ENCODE measurements around the gene BOC. TPM values are rescaled to one million over a fixed set of nuclear protein-coding genes. Genes with fewer than 3 reads are reported as not detected.
A peak's percentile ranks its signal among the peaks of the same experiment; 100 is the strongest.

Gene BOC
- total RNA-seq, 2 experiments from 2014 or later, result 0.44 TPM; not detected in 1

DNA sequence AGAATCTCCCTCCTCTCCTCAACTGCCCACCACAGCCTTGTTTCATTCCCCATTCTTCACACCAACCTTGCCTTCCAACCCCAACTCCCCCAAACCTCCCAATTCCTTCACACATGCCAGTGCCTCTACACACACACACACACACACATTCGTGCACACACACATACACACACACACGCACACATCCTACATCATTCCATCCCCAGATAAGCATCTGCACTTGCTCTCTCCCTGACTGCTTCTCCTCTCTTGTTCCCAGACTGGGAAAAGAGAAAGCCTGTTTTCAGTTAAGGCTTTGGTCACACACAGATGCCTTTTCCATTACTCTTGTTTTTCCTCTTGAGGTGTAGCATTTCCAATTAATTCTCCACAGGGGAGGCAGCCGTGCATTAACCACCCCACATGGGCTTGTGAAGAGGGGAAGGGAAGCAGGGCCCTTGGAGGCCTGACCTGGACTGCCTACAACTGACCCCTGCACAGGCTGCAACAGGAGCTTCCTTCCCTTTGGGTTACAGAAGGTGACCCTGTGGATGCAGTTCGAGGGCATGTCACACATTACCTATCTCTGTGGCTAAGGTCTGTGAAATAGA, 32.0 kb upstream of the BOC start:
- H3K4me1 Mint-ChIP-seq, result no peaks in the 10 kb centered on the region
- H3K27me3 Mint-ChIP-seq, result no peaks in the 10 kb centered on the region
- no peak overlapping the region for H3K4me3 Mint-ChIP-seq
- DNase-seq, result no peak
- H3K36me3 Mint-ChIP-seq, result no peaks in the 10 kb centered on the region
- no peak overlapping the region for H3K27ac Mint-ChIP-seq
- no peaks in the 10 kb centered on the region for H3K9me3 Mint-ChIP-seq

DNA sequence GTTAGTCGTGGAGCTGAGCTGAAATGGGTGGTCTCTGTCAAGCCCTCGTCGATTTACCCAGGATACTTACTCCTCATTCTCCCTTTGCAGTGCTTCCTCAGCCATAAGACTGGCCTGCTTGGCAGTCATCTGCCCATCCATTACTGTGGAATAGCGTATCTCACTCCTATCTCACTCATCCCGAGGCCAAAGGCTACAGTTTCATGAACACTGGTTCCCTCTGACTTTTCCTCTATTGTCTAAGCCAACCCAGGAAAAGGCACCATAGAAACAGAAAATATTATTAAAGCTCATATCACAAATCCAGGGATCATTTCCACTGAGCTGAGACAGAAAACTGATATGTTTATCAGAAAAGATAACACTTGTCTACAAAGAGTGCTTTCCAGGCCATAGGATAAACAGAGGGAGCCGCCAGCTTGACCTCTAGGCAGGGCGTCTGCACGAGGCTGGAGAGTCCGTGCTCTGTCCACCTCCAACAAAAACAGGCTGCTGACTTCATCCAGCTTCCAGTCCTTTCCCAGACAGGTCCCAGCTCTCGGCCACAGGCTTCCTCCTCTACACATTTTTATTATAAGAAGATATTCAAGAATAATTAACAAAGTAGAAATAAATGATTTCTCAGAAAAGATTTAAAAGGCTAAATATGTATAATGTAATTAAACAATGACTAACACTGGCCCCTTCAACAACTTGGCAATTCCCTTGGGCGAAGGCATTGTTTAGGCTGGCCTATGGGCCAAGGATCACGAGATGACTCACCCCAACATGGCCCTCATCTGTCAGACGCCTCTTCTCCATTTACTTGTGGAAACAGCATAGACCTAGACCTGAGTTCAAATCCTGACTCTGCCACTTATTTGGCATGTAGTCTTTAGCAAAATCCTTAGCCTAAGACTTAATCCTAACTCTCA, 27.4 kb upstream of the BOC start:
- DNase-seq, result no peak
- H3K27ac Mint-ChIP-seq, result no peak overlapping the region
- H3K9me3 Mint-ChIP-seq, result peaks cover 8% of the 10 kb centered on the region
- H3K4me1 Mint-ChIP-seq, result no peaks in the 10 kb centered on the region
- no peak overlapping the region for H3K4me3 Mint-ChIP-seq
- H3K27me3 Mint-ChIP-seq, result no peaks in the 10 kb centered on the region
- no peaks in the 10 kb centered on the region for H3K36me3 Mint-ChIP-seq

DNA sequence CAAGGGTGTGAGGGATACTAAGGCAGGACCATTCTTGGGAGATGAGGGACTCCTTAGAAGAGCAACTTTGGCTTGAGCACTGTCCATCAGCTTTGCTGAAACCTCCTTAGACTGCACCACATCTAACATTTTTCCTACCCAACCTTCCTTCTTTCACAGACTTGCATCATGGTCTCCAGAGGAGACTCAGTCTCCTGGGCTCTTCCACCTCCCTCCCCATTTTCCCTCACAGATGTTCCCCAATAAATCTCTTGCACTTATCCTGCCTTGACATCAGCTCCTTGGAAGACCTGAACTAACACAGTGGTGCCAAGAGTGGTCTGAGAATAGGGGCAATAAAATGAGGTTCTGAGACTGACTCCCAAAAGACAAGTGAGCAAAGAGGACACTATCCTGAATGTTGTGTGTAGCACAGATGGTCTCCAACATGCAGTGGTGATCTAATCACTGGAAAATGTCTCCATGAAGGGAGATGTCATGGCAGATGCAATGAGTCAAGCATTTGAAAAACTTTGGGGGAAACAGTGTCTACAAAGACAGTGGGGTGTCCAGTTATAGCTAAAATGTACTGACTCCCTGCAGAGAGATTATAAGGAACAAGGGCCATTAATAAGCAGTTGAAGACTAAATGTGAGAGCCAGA, 26.0 kb upstream of the BOC start:
- DNase-seq, result no peak
- Mint-ChIP-seq H3K9me3 (peaks cover 8% of the 10 kb centered on the region), H3K4me1 (no peaks in the 10 kb centered on the region), H3K4me3 (no peak overlapping the region), H3K36me3 (no peaks in the 10 kb centered on the region), H3K27me3 (no peaks in the 10 kb centered on the region), H3K27ac (no peak overlapping the region)

GRCh38 chr3:113186566-113186965, 24.8 kb upstream of the BOC start:
- Mint-ChIP-seq H3K27ac (no peak overlapping the region), H3K4me1 (no peaks in the 10 kb centered on the region), H3K9me3 (peaks cover 8% of the 10 kb centered on the region), H3K4me3 (no peak overlapping the region), H3K27me3 (no peaks in the 10 kb centered on the region), H3K36me3 (no peaks in the 10 kb centered on the region)
- no peak for DNase-seq

DNA sequence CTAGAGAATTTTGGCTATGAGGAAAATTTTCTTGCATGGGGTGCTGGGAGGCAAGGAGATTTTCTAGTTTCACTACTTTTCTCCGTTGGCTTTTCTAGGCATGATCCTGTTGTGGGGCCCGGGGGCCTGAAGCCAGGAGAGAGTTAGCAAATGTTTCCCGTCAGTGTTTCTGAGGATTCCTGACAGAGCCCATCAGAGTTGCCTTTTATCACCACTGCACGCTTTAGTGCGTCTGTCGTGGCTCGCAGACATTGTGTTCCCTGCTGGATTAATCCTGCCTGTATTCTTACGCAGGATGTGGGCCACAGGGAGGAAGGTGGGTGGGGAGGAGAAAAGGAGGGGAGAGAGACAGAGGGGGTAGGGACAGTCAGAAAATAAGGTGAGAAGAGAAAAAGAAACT, 18.1 kb upstream of the BOC start:
- no peak for DNase-seq
- Mint-ChIP-seq H3K9me3 (peaks cover 3% of the 10 kb centered on the region), H3K27me3 (peaks cover 3% of the 10 kb centered on the region), H3K4me3 (no peak overlapping the region), H3K4me1 (no peaks in the 10 kb centered on the region), H3K36me3 (no peaks in the 10 kb centered on the region), H3K27ac (no peak overlapping the region)

- Mint-ChIP-seq H3K36me3 (no peaks in the 10 kb centered on the region), H3K4me3 (no peak overlapping the region), H3K27ac (no peak overlapping the region), H3K9me3 (no peaks in the 10 kb centered on the region), H3K4me1 (no peaks in the 10 kb centered on the region), H3K27me3 (peaks cover 3% of the 10 kb centered on the region)
- DNase-seq, result no peak
Measured at GRCh38 chr3:113193719-113194118, 17.6 kb upstream of the BOC start.

DNA sequence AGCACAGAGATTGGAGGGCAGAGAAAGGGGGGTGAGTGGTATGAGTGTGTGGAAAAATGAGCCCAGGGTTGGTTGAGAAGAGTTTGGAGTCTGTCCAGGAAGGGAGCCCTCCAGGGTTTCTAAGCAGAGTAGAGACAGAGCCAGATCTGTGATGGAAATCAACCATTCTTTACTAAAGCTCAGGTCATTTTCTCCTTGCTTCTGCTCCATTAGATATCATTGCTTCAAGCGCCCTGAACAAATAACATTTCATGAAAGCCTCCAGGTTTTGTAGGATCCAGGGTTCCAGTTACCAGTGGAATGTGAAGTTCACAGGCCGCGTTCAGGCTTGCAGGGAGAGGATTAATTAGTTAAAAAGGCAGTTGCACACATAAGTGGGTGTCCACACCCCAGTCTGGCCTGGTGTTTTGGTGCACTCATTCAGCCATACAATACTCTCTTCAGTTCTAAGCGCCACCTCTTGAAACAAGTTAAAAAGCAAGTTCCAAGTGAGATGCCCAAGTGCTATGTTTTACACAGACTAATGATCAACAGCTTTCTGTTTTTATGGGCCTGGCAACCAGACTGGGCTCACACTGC, 16.4 kb upstream of the BOC start:
- Mint-ChIP-seq H3K27ac (no peak overlapping the region), H3K9me3 (no peaks in the 10 kb centered on the region), H3K4me3 (no peak overlapping the region), H3K27me3 (peaks cover 15% of the 10 kb centered on the region), H3K36me3 (no peaks in the 10 kb centered on the region), H3K4me1 (no peaks in the 10 kb centered on the region)
- no peak for DNase-seq

GRCh38 chr3:113200351-113200750, 11.0 kb upstream of the BOC start:
- Mint-ChIP-seq H3K36me3 (no peaks in the 10 kb centered on the region), H3K27me3 (peaks cover 15% of the 10 kb centered on the region), H3K4me3 (no peak overlapping the region), H3K9me3 (no peaks in the 10 kb centered on the region), H3K27ac (no peak overlapping the region), H3K4me1 (no peaks in the 10 kb centered on the region)
- DNase-seq, result no peak

GRCh38 chr3:113200946-113201345, 10.4 kb upstream of the BOC start:
- H3K9me3 Mint-ChIP-seq, result no peaks in the 10 kb centered on the region
- no peaks in the 10 kb centered on the region for H3K36me3 Mint-ChIP-seq
- H3K27me3 Mint-ChIP-seq, result peaks cover 15% of the 10 kb centered on the region
- no peak overlapping the region for H3K27ac Mint-ChIP-seq
- no peaks in the 10 kb centered on the region for H3K4me1 Mint-ChIP-seq
- no peak for DNase-seq
- H3K4me3 Mint-ChIP-seq, result no peak overlapping the region

- H3K36me3 Mint-ChIP-seq, result no peaks in the 10 kb centered on the region
- no peak for DNase-seq
- H3K4me3 Mint-ChIP-seq, result no peak overlapping the region
- H3K9me3 Mint-ChIP-seq, result no peaks in the 10 kb centered on the region
- H3K4me1 Mint-ChIP-seq, result no peaks in the 10 kb centered on the region
- peaks cover 37% of the 10 kb centered on the region for H3K27me3 Mint-ChIP-seq
- no peak overlapping the region for H3K27ac Mint-ChIP-seq
Measured at GRCh38 chr3:113204371-113204770, 7.0 kb upstream of the BOC start.

- Mint-ChIP-seq H3K27ac (no peak overlapping the region), H3K4me3 (no peak overlapping the region), H3K4me1 (no peaks in the 10 kb centered on the region), H3K36me3 (no peaks in the 10 kb centered on the region), H3K27me3 (peaks cover 43% of the 10 kb centered on the region), H3K9me3 (no peaks in the 10 kb centered on the region)
- DNase-seq, result no peak
Measured at GRCh38 chr3:113205481-113205880, 5.9 kb upstream of the BOC start.

DNA sequence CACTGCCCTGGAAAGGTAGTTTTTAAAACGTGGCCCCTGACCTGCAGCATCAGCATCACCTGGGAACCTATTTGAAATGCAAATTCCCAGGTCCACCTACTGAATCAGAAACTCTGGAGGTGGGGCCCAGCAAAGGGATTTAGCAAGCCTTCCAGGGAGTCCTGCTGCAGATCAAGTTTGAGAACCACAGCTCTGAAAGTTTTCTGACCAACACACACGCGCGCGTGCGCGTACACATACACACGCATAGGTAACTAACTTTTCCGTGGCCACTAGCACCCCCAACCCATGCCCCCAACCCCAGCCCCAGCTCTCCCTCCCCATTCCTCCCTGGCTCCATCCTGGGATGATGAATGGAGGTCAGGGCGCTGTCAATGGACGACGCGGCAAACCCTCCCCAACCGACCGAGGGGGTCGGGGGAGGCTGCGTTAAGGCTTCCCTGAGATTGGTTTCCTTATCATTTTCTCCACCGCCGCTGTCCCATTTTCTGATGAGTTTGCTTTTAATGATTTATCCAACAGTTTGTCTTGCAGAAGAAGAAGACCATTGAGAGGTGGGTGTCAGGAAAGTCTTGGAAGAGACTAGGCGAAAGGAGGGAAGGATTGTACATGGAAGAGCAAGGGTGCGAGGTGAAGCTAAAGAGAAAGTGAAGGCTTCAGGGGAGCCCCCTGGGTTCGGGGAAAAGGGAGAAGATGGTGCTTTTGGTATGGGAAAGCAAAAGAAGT, 590 bp upstream of the BOC start:
- DNase-seq, result no peak
- peak overlapping the region; percentile 25 for H3K27ac Mint-ChIP-seq
- peaks cover 86% of the 10 kb centered on the region for H3K27me3 Mint-ChIP-seq
- H3K4me1 Mint-ChIP-seq, result peaks cover 6% of the 10 kb centered on the region
- peak overlapping the region; percentile 80 for H3K4me3 Mint-ChIP-seq
- no peaks in the 10 kb centered on the region for H3K9me3 Mint-ChIP-seq
- peaks cover 3% of the 10 kb centered on the region for H3K36me3 Mint-ChIP-seq

GRCh38 chr3:113212150-113212843, 940 bp downstream of the BOC start:
- no peaks in the 10 kb centered on the region for H3K9me3 Mint-ChIP-seq
- H3K36me3 Mint-ChIP-seq, result peaks cover 3% of the 10 kb centered on the region
- H3K27ac Mint-ChIP-seq, result no peak overlapping the region
- peaks cover 6% of the 10 kb centered on the region for H3K4me1 Mint-ChIP-seq
- H3K27me3 Mint-ChIP-seq, result peaks cover 78% of the 10 kb centered on the region
- peak; percentile 13 for DNase-seq
- H3K4me3 Mint-ChIP-seq, result peak overlapping the region; percentile 68

GRCh38 chr3:113212844-113213375, 1.6 kb downstream of the BOC start:
- H3K4me1 Mint-ChIP-seq, result peaks cover 6% of the 10 kb centered on the region
- H3K27me3 Mint-ChIP-seq, result peaks cover 77% of the 10 kb centered on the region
- peak overlapping the region; percentile 68 for H3K4me3 Mint-ChIP-seq
- no peak for DNase-seq
- no peaks in the 10 kb centered on the region for H3K9me3 Mint-ChIP-seq
- no peak overlapping the region for H3K27ac Mint-ChIP-seq
- H3K36me3 Mint-ChIP-seq, result peaks cover 3% of the 10 kb centered on the region
